Vagina (tissue), 2 donors: ENCODE results near the gene CRISPLD2. TPM values are rescaled to one million over a fixed set of nuclear protein-coding genes. Genes with fewer than 3 reads are reported as not detected.
"Not testable (repeated sequence)": the region's sequence is repeated elsewhere in the genome, so short reads cannot be mapped to it uniquely, and the experiment has no call there.

Source experiments
- DNase-seq, 2 donors: peaks; one replicate each; pipeline ENCODE4 v3.0.0-alpha.2; 2017; ENCODE audit errors: extremely low spot score in 2 of 2
- H3K27ac ChIP-seq: fragments of 200-600 bp; sonication (generic); one replicate; pipeline ENCODE4 v1.5.1; 2019
- H3K27me3 ChIP-seq: fragments of 200-600 bp; sonication (generic); one replicate; pipeline ENCODE4 v1.5.1; 2019
- H3K36me3 ChIP-seq, 2 donors: fragments of 200-600 bp; sonication (generic); one replicate each; pipeline ENCODE4 v1.5.1; 2017 to 2019
- H3K4me1 ChIP-seq: fragments of 200-600 bp; sonication (generic); one replicate; pipeline ENCODE4 v1.5.1; 2019
- H3K4me3 ChIP-seq, 2 donors: fragments of 200-600 bp; sonication (generic); 1 replicate in 1 of 2; 2 replicates in 1 of 2; pipeline ENCODE4 v1.5.1; 2016 to 2019
- H3K9me3 ChIP-seq: fragments of 200-600 bp; sonication (generic); one replicate; pipeline ENCODE4 v1.5.1; 2019
- POLR2A ChIP-seq, 2 donors: fragments of 450-650 bp; IDR thresholded peaks; one replicate each; pipeline ENCODE4 v1.6.1; 2017; ENCODE audit warnings: antibody characterized with exemption in 2 of 2, mild to moderate bottlenecking in 2 of 2, moderate library complexity in 2 of 2
- POLR2AphosphoS5 ChIP-seq, 2 donors: sonication (generic); formaldehyde crosslinking; IDR thresholded peaks; one replicate each; pipeline ENCODE4 v1.9.0; 2017; ENCODE audit warnings: antibody characterized with exemption in 2 of 2, mild to moderate bottlenecking in 2 of 2, low read depth in 1 of 2; ENCODE audit not compliant: insufficient read depth in 1 of 2
- intact Hi-C: fragments of 100-400 bp; cut with DNase I; formaldehyde crosslinking; loops from one replicate; pipeline ENCODE4 v1.15.1; 2023
- total RNA-seq: library from RNA; depleted of rRNA; stranded (reverse); fragments of >200 nt; gene quantifications from one replicate; pipeline ENCODE4 v1.2.3, GENCODE V29; 2016
- TF ChIP-seq, protein P1 (sequence below), 3 experiments: fragments of 450-650 bp in 2 of 3; fragments of 200-600 bp in 1 of 3; sonication (generic) in 1 of 3; IDR thresholded peaks; one replicate each; pipeline ENCODE4 v1.5.1; 2017 to 2019; ENCODE audit warnings: antibody characterized with exemption in 3 of 3, mild to moderate bottlenecking in 2 of 3, moderate library complexity in 2 of 3

The CRISPLD2 gene
- total RNA-seq, 1 donor from 2014 or later = 320 TPM

DNA sequence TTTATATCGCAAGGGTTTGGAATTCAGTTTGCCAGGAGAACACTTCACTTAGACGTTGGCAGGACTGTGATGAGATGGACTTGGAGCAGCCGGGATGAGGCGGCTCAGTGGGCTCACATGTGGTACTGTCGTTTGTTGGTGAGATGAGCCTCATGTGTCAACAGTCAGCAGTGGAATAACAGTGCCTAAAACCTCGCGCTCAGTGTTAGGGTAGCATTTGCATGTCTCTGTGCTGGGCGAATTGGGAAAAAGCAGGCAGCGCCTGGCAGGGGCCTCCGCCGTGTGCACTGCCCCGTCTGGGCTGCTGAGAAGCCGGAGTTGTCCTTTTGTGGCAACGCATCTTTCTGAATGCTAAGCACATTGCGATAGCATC is 49.7 kb downstream of the CRISPLD2 start:
- Histone ChIP-seq H3K36me3 (peaks cover 0 to 54% of the 10 kb centered on the region in 2 donors), H3K4me3 (no peak overlapping the region), H3K9me3 (no peaks in the 10 kb centered on the region), H3K4me1 (no peaks in the 10 kb centered on the region), H3K27me3 (no peaks in the 10 kb centered on the region), H3K27ac (no peak overlapping the region)
- DNase-seq = no peak
- peak in 1 of 2 donors; percentile 37 for TF ChIP-seq POLR2AphosphoS5 (IDR thresholded peaks at IDR 0.05; ENCODE audit: insufficient read depth in 1 of 2, low read depth in 1 of 2)
- TF ChIP-seq, protein P1, sequence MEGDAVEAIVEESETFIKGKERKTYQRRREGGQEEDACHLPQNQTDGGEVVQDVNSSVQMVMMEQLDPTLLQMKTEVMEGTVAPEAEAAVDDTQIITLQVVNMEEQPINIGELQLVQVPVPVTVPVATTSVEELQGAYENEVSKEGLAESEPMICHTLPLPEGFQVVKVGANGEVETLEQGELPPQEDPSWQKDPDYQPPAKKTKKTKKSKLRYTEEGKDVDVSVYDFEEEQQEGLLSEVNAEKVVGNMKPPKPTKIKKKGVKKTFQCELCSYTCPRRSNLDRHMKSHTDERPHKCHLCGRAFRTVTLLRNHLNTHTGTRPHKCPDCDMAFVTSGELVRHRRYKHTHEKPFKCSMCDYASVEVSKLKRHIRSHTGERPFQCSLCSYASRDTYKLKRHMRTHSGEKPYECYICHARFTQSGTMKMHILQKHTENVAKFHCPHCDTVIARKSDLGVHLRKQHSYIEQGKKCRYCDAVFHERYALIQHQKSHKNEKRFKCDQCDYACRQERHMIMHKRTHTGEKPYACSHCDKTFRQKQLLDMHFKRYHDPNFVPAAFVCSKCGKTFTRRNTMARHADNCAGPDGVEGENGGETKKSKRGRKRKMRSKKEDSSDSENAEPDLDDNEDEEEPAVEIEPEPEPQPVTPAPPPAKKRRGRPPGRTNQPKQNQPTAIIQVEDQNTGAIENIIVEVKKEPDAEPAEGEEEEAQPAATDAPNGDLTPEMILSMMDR (IDR thresholded peaks at IDR 0.05) = no peak
- intact Hi-C loops = no loop called here

- H3K27ac ChIP-seq, H3K4me3 ChIP-seq, H3K9me3 ChIP-seq, H3K27me3 ChIP-seq, intact Hi-C loops, DNase-seq, H3K4me1 ChIP-seq: not testable (repeated sequence)
- H3K36me3 ChIP-seq = peaks cover 0 to 53% of the 10 kb centered on the region in 2 donors
Measured at GRCh38 chr16:84872971-84873370, 53.2 kb downstream of the CRISPLD2 start.

DNA sequence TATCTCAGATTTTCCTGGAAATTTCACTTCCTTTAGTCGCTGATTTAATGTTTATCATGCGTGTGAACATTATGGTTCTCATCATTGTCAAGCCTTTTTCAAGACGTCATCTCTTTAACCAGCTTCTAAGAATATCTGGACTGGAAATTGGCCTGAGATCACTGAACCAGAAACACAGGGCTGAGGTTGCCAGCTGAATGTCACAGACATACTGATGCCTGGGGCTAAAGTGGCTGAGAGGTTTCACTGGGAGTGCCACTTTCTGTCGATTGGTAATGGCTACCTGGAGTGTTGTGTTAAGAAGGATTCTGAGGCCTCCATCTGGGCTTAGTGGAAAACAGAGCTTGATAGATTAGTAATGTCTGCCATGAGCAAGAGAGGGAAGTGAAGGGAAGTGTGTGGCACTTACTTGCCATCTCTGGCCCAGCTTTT is 54.2 kb downstream of the CRISPLD2 start:
- peaks cover 0 to 43% of the 10 kb centered on the region in 2 donors for H3K36me3 ChIP-seq

GRCh38 chr16:84874553-84874952 is 54.8 kb downstream of the CRISPLD2 start:
- DNase-seq = no peak
- Histone ChIP-seq H3K36me3 (peaks cover 0 to 37% of the 10 kb centered on the region in 2 donors), H3K4me3 (no peak overlapping the region), H3K4me1 (no peaks in the 10 kb centered on the region), H3K27me3 (no peaks in the 10 kb centered on the region), H3K27ac (no peak overlapping the region), H3K9me3 (no peaks in the 10 kb centered on the region)
- intact Hi-C loops = no loop called here
- TF ChIP-seq, protein P1 (IDR thresholded peaks at IDR 0.05) = no peak
- TF ChIP-seq POLR2A (IDR thresholded peaks at IDR 0.05) (no peak), POLR2AphosphoS5 (IDR thresholded peaks at IDR 0.05; ENCODE audit: insufficient read depth in 1 of 2, low read depth in 1 of 2) (no peak)

More for the DNA sequence above, 54.2 kb downstream of the CRISPLD2 start:
- H3K9me3 ChIP-seq = no peaks in the 10 kb centered on the region
- H3K27me3 ChIP-seq = no peaks in the 10 kb centered on the region
- H3K4me1 ChIP-seq = no peaks in the 10 kb centered on the region
- DNase-seq = no peak
- TF ChIP-seq POLR2A (IDR thresholded peaks at IDR 0.05) = no peak
- TF ChIP-seq, protein P1 (IDR thresholded peaks at IDR 0.05) = no peak
- TF ChIP-seq POLR2AphosphoS5 (IDR thresholded peaks at IDR 0.05; ENCODE audit: insufficient read depth in 1 of 2, low read depth in 1 of 2) = no peak
- H3K27ac ChIP-seq = no peak overlapping the region
- intact Hi-C loops = no loop called here
- H3K4me3 ChIP-seq = no peak overlapping the region

DNA sequence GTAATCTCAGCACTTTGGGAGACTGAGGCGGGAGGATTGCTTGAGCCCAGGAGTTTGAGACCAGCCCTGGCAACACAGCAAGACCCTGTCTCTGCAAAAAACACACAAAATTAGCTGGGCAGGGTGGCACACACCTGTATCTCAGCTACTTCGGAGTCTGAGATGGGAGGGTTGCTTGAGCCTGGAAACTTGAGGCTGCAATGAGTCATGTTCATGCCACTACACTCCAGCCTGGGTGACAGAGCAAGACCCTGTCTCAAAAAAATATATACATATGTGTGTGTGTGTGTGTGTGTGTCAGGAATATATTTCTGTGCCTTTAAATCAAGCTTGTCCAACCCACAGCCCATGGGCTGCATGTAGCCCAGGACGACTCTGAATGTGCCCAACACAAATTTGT is 55.2 kb downstream of the CRISPLD2 start:
- no peak for DNase-seq
- H3K27ac ChIP-seq = no peak overlapping the region
- intact Hi-C loops = loop anchor here (5.0 kb wide), 1 partner anchor 113 kb away; no protein-coding TSS in a partner anchor
- no peak overlapping the region for H3K4me3 ChIP-seq
- no peaks in the 10 kb centered on the region for H3K4me1 ChIP-seq
- H3K9me3 ChIP-seq = no peaks in the 10 kb centered on the region
- H3K27me3 ChIP-seq = no peaks in the 10 kb centered on the region
- H3K36me3 ChIP-seq = peaks cover 0 to 35% of the 10 kb centered on the region in 2 donors
- no peak for TF ChIP-seq POLR2AphosphoS5 (IDR thresholded peaks at IDR 0.05; ENCODE audit: insufficient read depth in 1 of 2, low read depth in 1 of 2)
- TF ChIP-seq, protein P1 (IDR thresholded peaks at IDR 0.05) = no peak
- no peak for TF ChIP-seq POLR2A (IDR thresholded peaks at IDR 0.05)
